ENCODE data around the gene PEX6.
"Not testable (repeated sequence)": the region's sequence is repeated elsewhere in the genome, so short reads cannot be mapped to it uniquely, and the experiment has no call there.

PEX6 gene

GRCh38 chr6:43012364-43012763 is 33.4 kb upstream of the PEX6 start:
- TF ChIP-seq CTCF (IDR thresholded peaks at IDR 0.05; ENCODE audit: control insufficient read depth, extremely low read depth, insufficient read depth) = no peak
- H3K4me3 ChIP-seq (ENCODE audit: low read depth, low read length) = peak overlapping the region; percentile 82
- DNase-seq (ENCODE audit: low read depth) = no peak

GRCh38 chr6:43011207-43011606 is 32.2 kb upstream of the PEX6 start:
- H3K4me3 ChIP-seq (ENCODE audit: low read depth, low read length) = no peak overlapping the region
- DNase-seq (ENCODE audit: low read depth) = no peak
- no peak for TF ChIP-seq CTCF (IDR thresholded peaks at IDR 0.05; ENCODE audit: control insufficient read depth, extremely low read depth, insufficient read depth)

GRCh38 chr6:43009124-43009523 is 30.1 kb upstream of the PEX6 start:
- DNase-seq (ENCODE audit: low read depth) = no peak
- TF ChIP-seq CTCF (IDR thresholded peaks at IDR 0.05; ENCODE audit: control insufficient read depth, extremely low read depth, insufficient read depth) = peak; percentile 42; the same call in 1 of the 2 replicates
- H3K4me3 ChIP-seq (ENCODE audit: low read depth, low read length) = no peak overlapping the region

GRCh38 chr6:43007126-43007525 is 28.1 kb upstream of the PEX6 start:
- no peak for TF ChIP-seq CTCF (IDR thresholded peaks at IDR 0.05; ENCODE audit: control insufficient read depth, extremely low read depth, insufficient read depth)
- DNase-seq (ENCODE audit: low read depth) = no peak
- H3K4me3 ChIP-seq (ENCODE audit: low read depth, low read length) = no peak overlapping the region

- H3K4me3 ChIP-seq (ENCODE audit: low read depth, low read length) = no peak overlapping the region
- no peak for DNase-seq (ENCODE audit: low read depth)
- TF ChIP-seq CTCF (IDR thresholded peaks at IDR 0.05; ENCODE audit: control insufficient read depth, extremely low read depth, insufficient read depth) = no peak
Measured at GRCh38 chr6:43006251-43006650, 27.3 kb upstream of the PEX6 start.

- no peak for DNase-seq (ENCODE audit: low read depth)
- H3K4me3 ChIP-seq (ENCODE audit: low read depth, low read length) = no peak overlapping the region
- TF ChIP-seq CTCF (IDR thresholded peaks at IDR 0.05; ENCODE audit: control insufficient read depth, extremely low read depth, insufficient read depth) = no peak
Measured at GRCh38 chr6:43005844-43006243, 26.9 kb upstream of the PEX6 start.

- no peak for TF ChIP-seq CTCF (IDR thresholded peaks at IDR 0.05; ENCODE audit: control insufficient read depth, extremely low read depth, insufficient read depth)
- DNase-seq (ENCODE audit: low read depth) = no peak
- no peak overlapping the region for H3K4me3 ChIP-seq (ENCODE audit: low read depth, low read length)
Measured at GRCh38 chr6:43001843-43002242, 22.9 kb upstream of the PEX6 start.

- H3K4me3 ChIP-seq (ENCODE audit: low read depth, low read length); DNase-seq (ENCODE audit: low read depth): not testable (repeated sequence)
Measured at GRCh38 chr6:42998205-42998604, 19.2 kb upstream of the PEX6 start.
